Caco-2 (cell line): ENCODE measurements around the gene SLC5A11. TPM values are rescaled to one million over a fixed set of nuclear protein-coding genes. Genes with fewer than 3 reads are reported as not detected.

Experiments
- BruUV-seq: library from RNA; stranded (reverse); fragments of 400-500 nt; replicated peaks from 2 replicates; lab custom pipeline; 2021; lab: Mats Ljungman, UMichigan
- CTCF ChIA-PET: fragments of 300-600 bp; sonication (Branson Sonifier 250); formaldehyde crosslinking; loops from one replicate; lab custom pipeline; 2022; ENCODE audit warnings: antibody characterized with exemption; lab: Charles Lee
- POLR2A ChIA-PET: fragments of 300-600 bp; sonication (Branson Sonifier 250); formaldehyde crosslinking; loops from one replicate; lab custom pipeline; 2022; ENCODE audit warnings: antibody characterized with exemption; lab: Charles Lee
- DNase-seq, 2 experiments: peaks; one replicate each; pipeline versions ENCODE4 v3.0.0 to v3.0.0-alpha.2; 2020 to 2022
- H3K27me3 ChIP-seq: replicated peaks from 2 replicates; pipeline ENCODE4 v1.6.0; 2011; ENCODE audit warnings: low read length; ENCODE audit not compliant: control insufficient read depth, insufficient read depth
- H3K36me3 ChIP-seq: 2 replicates; pipeline ENCODE4 v1.5.1; 2011; ENCODE audit warnings: low read length; ENCODE audit not compliant: control insufficient read depth, insufficient read depth
- H3K4me1 ChIP-seq: fragments of 250-450 bp; sonication (Bioruptor Pico); 2 replicates; pipeline ENCODE4 v1.5.1; 2020; ENCODE audit warnings: mild to moderate bottlenecking
- H3K4me3 ChIP-seq: 2 replicates; pipeline ENCODE4 v1.5.1; 2011; ENCODE audit warnings: low read depth, mild to moderate bottlenecking, control low read depth, low read length
- H3K9me3 ChIP-seq: fragments of 250-450 bp; sonication (Bioruptor Pico); 2 replicates; pipeline ENCODE4 v1.5.1; 2020; ENCODE audit warnings: mild to moderate bottlenecking, moderate library complexity
- H3K27ac Mint-ChIP-seq: one replicate; pipeline ENCODE4 v1.8.0; 2022; ENCODE audit warnings: mixed read lengths; ENCODE audit not compliant: unreplicated experiment
- H3K27me3 Mint-ChIP-seq: one replicate; pipeline ENCODE4 v1.8.0; 2022; ENCODE audit warnings: mixed read lengths; ENCODE audit not compliant: insufficient read depth, unreplicated experiment
- H3K36me3 Mint-ChIP-seq: one replicate; pipeline ENCODE4 v1.8.0; 2022; ENCODE audit warnings: mild to moderate bottlenecking, mixed read lengths; ENCODE audit not compliant: insufficient read depth, unreplicated experiment
- H3K4me1 Mint-ChIP-seq: one replicate; pipeline ENCODE4 v1.8.0; 2022; ENCODE audit warnings: low read depth, mixed read lengths; ENCODE audit not compliant: unreplicated experiment
- H3K4me3 Mint-ChIP-seq: one replicate; pipeline ENCODE4 v1.8.0; 2022; ENCODE audit warnings: mild to moderate bottlenecking, moderate library complexity, mixed read lengths; ENCODE audit not compliant: unreplicated experiment
- H3K9me3 Mint-ChIP-seq: one replicate; pipeline ENCODE4 v1.8.0; 2022; ENCODE audit warnings: mixed read lengths; ENCODE audit not compliant: unreplicated experiment
- intact Hi-C: fragments of 100-400 bp; cut with micrococcal nuclease; formaldehyde crosslinking; loops from one replicate; pipeline ENCODE4 v1.10.0; 2022; ENCODE audit not compliant: unreplicated experiment
- total RNA-seq: library from RNA; stranded (reverse); gene quantifications from 2 replicates; pipeline ENCODE4 v1.2.3, GENCODE V29; 2022
- TF ChIP-seq, protein P1 (sequence below), 2 experiments: fragments of 200-600 bp in 1 of 2; IDR thresholded peaks; 1 replicate in 1 of 2; 2 replicates in 1 of 2; pipeline versions ENCODE4 v1.5.1 to v1.8.0; 2011 to 2022; ENCODE audit warnings: antibody characterized with exemption in 1 of 2, control low read depth in 1 of 2, inconsistent platforms in 1 of 2, low read depth in 1 of 2, low read length in 1 of 2, mild to moderate bottlenecking in 1 of 2, moderate library complexity in 1 of 2; ENCODE audit not compliant: insufficient read depth in 1 of 2, severe bottlenecking in 1 of 2, unreplicated experiment in 1 of 2

The SLC5A11 gene
- total RNA-seq, 1 experiment from 2014 or later, result 0.95 TPM

DNA sequence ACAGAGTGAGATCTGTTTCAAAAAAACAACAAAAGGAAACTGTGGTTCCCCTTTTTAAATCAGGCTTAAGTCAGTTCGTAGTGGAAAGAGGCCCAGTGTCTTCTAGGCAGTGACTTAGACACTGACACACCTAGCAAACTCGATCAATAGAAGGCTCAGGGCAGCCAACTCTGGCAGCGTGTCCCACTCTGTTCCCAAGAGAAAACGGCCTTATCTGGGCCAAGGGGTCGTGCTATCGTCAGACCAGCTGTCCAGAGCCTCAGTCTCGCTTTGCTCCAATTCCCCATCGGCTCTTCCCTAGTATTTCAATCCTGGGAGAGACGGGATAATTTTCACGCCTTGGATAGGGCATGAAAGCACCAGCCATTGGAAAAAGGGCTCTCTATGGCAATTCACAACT lies 72.9 kb downstream of the SLC5A11 start:
- Mint-ChIP-seq H3K36me3 (peaks cover 71% of the 10 kb centered on the region), H3K4me3 (no peak overlapping the region), H3K9me3 (no peaks in the 10 kb centered on the region), H3K4me1 (no peaks in the 10 kb centered on the region), H3K27me3 (no peaks in the 10 kb centered on the region), H3K27ac (no peak overlapping the region)
- DNase-seq, result no peak
- Histone ChIP-seq H3K36me3 (no peaks in the 10 kb centered on the region; the same call in 1 of the 2 replicates), H3K4me3 (no peak overlapping the region), H3K27me3 (no peaks in the 10 kb centered on the region), H3K9me3 (no peaks in the 10 kb centered on the region), H3K4me1 (no peaks in the 10 kb centered on the region)
- POLR2A ChIA-PET, result no interaction called here
- no TSS peak for BruUV-seq
- CTCF ChIA-PET, result no interaction called here
- intact Hi-C loops, result no loop called here
- TF ChIP-seq, protein P1, sequence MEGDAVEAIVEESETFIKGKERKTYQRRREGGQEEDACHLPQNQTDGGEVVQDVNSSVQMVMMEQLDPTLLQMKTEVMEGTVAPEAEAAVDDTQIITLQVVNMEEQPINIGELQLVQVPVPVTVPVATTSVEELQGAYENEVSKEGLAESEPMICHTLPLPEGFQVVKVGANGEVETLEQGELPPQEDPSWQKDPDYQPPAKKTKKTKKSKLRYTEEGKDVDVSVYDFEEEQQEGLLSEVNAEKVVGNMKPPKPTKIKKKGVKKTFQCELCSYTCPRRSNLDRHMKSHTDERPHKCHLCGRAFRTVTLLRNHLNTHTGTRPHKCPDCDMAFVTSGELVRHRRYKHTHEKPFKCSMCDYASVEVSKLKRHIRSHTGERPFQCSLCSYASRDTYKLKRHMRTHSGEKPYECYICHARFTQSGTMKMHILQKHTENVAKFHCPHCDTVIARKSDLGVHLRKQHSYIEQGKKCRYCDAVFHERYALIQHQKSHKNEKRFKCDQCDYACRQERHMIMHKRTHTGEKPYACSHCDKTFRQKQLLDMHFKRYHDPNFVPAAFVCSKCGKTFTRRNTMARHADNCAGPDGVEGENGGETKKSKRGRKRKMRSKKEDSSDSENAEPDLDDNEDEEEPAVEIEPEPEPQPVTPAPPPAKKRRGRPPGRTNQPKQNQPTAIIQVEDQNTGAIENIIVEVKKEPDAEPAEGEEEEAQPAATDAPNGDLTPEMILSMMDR (IDR thresholded peaks at IDR 0.05; ENCODE audit: insufficient read depth in 1 of 2, low read depth in 1 of 2, low read length in 1 of 2, severe bottlenecking in 1 of 2, unreplicated experiment in 1 of 2), result no peak

DNA sequence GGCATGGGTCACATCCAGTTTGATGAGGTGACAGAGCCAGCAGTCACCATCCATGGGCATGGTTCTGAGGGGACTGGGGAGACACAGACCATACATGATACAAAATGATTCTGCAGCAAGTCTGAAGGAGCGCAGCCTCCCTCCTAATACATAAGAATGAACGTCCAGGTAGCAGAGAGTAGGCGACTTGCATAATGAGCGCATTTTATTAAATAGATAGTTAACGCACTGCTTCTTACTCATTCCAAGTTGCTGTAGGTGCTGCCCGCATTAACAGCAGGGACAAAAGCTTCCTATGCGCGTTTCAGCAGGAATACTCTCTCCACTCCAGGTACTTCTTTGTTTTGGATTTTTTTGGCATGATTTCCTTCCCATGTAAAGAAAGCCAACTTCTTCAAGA lies 73.8 kb downstream of the SLC5A11 start:
- TF ChIP-seq, protein P1 (IDR thresholded peaks at IDR 0.05; ENCODE audit: insufficient read depth in 1 of 2, low read depth in 1 of 2, low read length in 1 of 2, severe bottlenecking in 1 of 2, unreplicated experiment in 1 of 2), result no peak
- Histone ChIP-seq H3K4me3 (no peak overlapping the region), H3K4me1 (no peaks in the 10 kb centered on the region), H3K9me3 (no peaks in the 10 kb centered on the region), H3K36me3 (no peaks in the 10 kb centered on the region; the same call in 1 of the 2 replicates), H3K27me3 (no peaks in the 10 kb centered on the region)
- no peak overlapping the region for H3K4me3 Mint-ChIP-seq
- no peak for DNase-seq
- ChIA-PET POLR2A (no interaction called here), CTCF (no interaction called here)
- H3K9me3 Mint-ChIP-seq, result no peaks in the 10 kb centered on the region
- intact Hi-C loops, result no loop called here
- H3K36me3 Mint-ChIP-seq, result peaks cover 78% of the 10 kb centered on the region
- H3K27me3 Mint-ChIP-seq, result no peaks in the 10 kb centered on the region
- no peaks in the 10 kb centered on the region for H3K4me1 Mint-ChIP-seq
- BruUV-seq, result TSS peak; percentile 97
- H3K27ac Mint-ChIP-seq, result no peak overlapping the region

DNA sequence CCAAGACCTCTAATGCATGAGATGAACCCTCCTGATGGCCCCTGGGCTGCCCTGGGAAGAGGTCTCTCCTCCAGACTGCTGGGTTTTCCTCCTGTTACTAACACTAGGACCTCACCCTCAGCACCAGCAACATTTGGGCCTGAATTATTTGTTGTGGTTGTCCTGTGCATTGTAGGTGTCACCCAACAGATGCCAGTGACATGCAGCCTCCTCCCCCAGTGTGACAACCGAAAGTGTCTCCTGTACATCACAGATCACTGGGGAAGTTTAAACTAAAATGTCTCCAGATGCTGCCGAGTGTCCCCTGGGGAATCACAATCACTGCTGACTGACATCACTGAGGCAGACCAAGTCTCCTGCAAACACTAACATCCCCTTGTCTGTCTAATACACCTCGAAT lies 74.8 kb downstream of the SLC5A11 start:
- no peak overlapping the region for H3K4me3 ChIP-seq
- intact Hi-C loops, result no loop called here
- Mint-ChIP-seq H3K9me3 (no peaks in the 10 kb centered on the region), H3K4me1 (no peaks in the 10 kb centered on the region), H3K4me3 (no peak overlapping the region), H3K27me3 (no peaks in the 10 kb centered on the region), H3K27ac (no peak overlapping the region), H3K36me3 (peaks cover 81% of the 10 kb centered on the region)
- POLR2A ChIA-PET, result no interaction called here
- CTCF ChIA-PET, result no interaction called here
- no peak for DNase-seq
- no peaks in the 10 kb centered on the region for H3K4me1 ChIP-seq
- no peaks in the 10 kb centered on the region for H3K9me3 ChIP-seq
- BruUV-seq, result no TSS peak
- peaks cover 1% of the 10 kb centered on the region for H3K36me3 ChIP-seq
- no peaks in the 10 kb centered on the region for H3K27me3 ChIP-seq
- TF ChIP-seq, protein P1 (IDR thresholded peaks at IDR 0.05; ENCODE audit: insufficient read depth in 1 of 2, low read depth in 1 of 2, low read length in 1 of 2, severe bottlenecking in 1 of 2, unreplicated experiment in 1 of 2), result no peak
